GM19351 (cell line): ENCODE data around the gene S100A7A.
"Not testable (repeated sequence)": the region's sequence is repeated elsewhere in the genome, so short reads cannot be mapped to it uniquely, and the experiment has no call there.

Experiments
- ATAC-seq: cut with Tn5 transposase; IDR thresholded peaks from one replicate; pipeline ENCODE4 v1.9.1; 2021; ENCODE audit warnings: mild to moderate bottlenecking, moderate library complexity; ENCODE audit not compliant: unreplicated experiment

S100A7A gene

DNA sequence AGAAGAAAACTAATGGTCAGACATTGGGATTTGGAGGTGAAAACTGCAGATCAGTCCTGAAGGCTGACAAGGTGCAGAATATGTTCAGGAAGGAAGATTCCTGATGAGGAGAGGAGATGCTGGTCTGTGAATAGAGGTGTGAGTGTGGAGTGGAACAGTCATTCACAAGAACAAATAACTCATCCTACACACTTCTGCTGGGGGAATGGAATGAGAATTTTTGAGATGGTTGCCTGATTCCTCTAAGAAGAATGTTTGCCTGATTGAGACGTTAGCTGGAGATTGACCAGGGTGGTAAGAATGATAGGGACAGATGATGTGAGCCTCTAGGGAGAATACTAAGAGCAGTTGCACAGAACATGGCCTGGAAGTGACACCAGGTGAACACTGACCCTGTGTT is 40.1 kb downstream of the S100A7A start:
- no peak for ATAC-seq

DNA sequence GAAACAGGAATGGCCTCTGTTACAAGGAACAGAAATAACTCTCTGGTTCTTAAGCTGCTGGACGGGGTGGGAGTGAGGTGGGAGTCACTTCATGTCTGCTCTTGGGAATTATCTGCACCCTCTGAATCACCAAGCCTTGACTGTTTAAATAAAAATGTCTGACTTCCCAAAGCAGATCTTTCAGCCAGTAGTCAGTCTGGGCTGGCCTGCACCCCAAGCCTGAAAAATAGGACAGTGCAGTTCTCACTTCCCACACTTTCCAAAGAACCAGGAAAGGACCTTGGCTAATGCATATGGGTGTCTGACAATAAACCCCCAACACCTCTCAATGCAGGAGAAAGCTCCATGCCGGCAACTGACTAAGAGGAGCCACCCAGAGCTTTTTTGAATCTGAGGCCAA is 43.3 kb downstream of the S100A7A start:
- ATAC-seq: no peak

DNA sequence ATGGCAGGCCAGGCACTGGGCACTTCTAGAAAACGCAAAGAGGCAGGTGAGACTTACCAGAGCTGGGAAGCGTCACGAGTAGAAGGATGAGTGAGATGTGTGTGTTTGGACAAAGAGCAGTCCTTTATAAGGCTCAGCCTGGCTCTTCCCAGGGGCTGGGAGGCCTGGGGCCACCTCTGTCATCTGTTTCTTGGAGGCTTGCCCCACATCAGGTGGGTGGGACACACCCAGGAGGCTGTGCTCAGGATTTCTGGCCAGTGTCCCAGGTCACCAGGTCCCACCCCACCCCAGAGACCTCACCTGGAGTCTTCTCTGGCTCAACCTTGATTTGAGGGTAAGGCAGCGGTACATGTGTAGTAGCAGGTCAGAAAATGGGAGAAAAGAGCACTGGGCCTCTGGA is 44.2 kb downstream of the S100A7A start, which contains the start of gene S100A7:
Gene S100A7 (minus strand): TSS at position 101 of the 400 bp plus-strand sequence. CDS start 1,638 bp downstream, outside the sequence.
- no peak for ATAC-seq

DNA sequence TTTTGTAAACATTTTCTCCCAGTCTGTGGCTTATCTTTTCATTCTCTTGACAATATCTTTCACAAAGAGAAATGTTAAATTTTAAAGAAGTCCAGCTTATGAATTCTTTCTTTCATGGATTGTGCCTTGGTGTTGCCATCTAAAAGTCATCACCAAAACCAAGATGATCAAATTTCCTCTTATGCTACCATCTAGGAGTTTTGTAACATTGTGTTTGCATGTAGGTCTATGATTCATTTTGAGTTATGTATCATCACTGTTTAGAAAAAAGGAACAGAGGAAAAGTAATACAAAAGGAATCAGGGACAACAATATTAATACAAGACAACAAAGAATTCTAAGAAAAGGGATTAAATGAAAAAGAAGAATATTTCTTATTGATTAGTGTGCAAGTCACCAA is 46.4 kb downstream of the S100A7A start:
- not testable (repeated sequence) for ATAC-seq

DNA sequence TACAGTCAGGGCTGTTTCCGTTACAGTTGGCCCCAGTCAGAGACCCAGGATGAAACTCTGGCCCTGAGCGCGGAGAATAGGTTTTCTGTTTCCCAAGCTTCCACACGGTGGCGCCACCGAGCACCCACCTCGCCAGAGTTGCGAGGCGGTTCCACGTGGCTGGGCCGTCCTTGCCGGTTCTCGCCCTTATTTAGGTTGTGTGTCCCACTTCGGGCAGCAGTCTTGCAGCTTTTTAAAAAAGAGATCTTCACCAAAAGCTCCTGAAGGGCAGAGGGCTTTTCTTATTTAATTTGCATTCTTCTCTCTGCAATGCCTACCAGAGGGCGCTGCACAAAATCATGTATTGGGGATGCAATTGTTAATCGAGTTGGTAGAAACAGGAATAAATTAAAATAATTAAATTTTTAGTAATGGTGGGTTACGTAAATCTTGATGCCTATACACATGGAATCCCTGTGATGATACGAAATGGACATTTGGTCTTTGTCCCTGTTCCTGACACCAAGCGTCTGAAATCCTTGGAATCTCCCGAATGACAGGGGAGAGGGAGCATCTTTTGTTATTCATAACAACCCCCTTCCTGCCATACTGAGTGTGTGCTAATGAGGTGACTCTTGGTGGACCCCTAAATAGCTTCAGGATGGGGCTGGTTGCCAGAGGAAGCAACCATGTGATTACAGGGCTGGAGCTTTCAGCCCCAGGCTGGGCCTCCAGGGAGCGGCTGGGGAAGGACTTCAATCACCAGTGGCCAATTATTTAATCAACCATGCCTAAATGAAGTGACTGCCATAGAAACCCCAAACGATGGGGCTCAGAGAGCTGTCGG is 49.7 kb downstream of the S100A7A start:
- ATAC-seq: no peak

DNA sequence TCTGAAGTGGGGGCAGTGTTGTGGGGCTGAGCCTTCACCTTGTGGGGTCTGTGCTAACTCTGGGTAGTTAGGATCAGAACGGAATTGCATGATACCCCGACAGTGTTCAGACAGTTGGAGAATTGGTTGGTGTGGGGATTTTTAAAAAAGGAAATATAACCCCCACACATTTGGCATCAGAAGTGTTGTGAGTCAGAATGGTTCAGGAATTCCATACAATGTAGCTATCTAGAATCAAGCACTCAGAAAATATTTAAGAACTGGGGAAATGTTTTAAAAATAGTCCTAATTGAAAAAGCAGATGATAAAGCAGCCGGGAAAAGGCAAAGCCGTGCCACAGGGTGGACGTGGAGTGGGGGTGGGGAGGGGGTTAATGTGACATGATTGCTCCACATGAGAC is 50.6 kb downstream of the S100A7A start:
- ATAC-seq: no peak

DNA sequence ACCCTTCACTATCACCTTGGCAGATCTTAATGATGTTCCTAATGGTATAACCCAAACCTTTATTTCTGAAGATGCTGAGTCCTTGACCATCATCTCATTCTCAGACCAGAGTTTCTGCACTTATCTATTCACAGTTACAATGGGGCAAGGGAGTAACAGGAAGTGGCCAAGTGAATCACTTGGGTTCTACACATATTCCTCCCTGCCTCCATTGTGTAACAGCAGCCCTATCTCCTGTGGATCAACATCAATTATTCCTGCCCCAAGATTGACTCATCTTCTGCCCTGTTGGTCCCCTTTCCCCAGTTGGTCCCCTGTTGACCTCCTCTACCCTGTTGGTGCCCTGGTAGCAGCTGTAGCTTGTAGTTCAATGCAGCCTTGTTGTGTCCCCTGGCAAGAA is 54.4 kb downstream of the S100A7A start:
- no peak for ATAC-seq
